Vagina (tissue), 2 donors: ENCODE measurements around the gene LIN37. TPM values are rescaled to one million over a fixed set of nuclear protein-coding genes. Genes with fewer than 3 reads are reported as not detected.
A peak's percentile ranks its signal among the peaks of the same experiment; 100 is the strongest.

Experiments
- DNase-seq, 2 donors: peaks; one replicate each; pipeline ENCODE4 v3.0.0-alpha.2; 2017; ENCODE audit errors: extremely low spot score in 2 of 2
- H3K27ac ChIP-seq: fragments of 200-600 bp; sonication (generic); one replicate; pipeline ENCODE4 v1.5.1; 2019
- H3K27me3 ChIP-seq: fragments of 200-600 bp; sonication (generic); one replicate; pipeline ENCODE4 v1.5.1; 2019
- H3K36me3 ChIP-seq, 2 donors: fragments of 200-600 bp; sonication (generic); one replicate each; pipeline ENCODE4 v1.5.1; 2017 to 2019
- H3K4me1 ChIP-seq: fragments of 200-600 bp; sonication (generic); one replicate; pipeline ENCODE4 v1.5.1; 2019
- H3K4me3 ChIP-seq, 2 donors: fragments of 200-600 bp; sonication (generic); 1 replicate in 1 of 2; 2 replicates in 1 of 2; pipeline ENCODE4 v1.5.1; 2016 to 2019
- H3K9me3 ChIP-seq: fragments of 200-600 bp; sonication (generic); one replicate; pipeline ENCODE4 v1.5.1; 2019
- POLR2A ChIP-seq, 2 donors: fragments of 450-650 bp; IDR thresholded peaks; one replicate each; pipeline ENCODE4 v1.6.1; 2017; ENCODE audit warnings: antibody characterized with exemption in 2 of 2, mild to moderate bottlenecking in 2 of 2, moderate library complexity in 2 of 2
- POLR2AphosphoS5 ChIP-seq, 2 donors: sonication (generic); formaldehyde crosslinking; IDR thresholded peaks; one replicate each; pipeline ENCODE4 v1.9.0; 2017; ENCODE audit warnings: antibody characterized with exemption in 2 of 2, mild to moderate bottlenecking in 2 of 2, low read depth in 1 of 2; ENCODE audit not compliant: insufficient read depth in 1 of 2
- intact Hi-C: fragments of 100-400 bp; cut with DNase I; formaldehyde crosslinking; loops from one replicate; pipeline ENCODE4 v1.15.1; 2023
- total RNA-seq: library from RNA; depleted of rRNA; stranded (reverse); fragments of >200 nt; gene quantifications from one replicate; pipeline ENCODE4 v1.2.3, GENCODE V29; 2016
- TF ChIP-seq, protein P1 (sequence below), 3 experiments: fragments of 450-650 bp in 2 of 3; fragments of 200-600 bp in 1 of 3; sonication (generic) in 1 of 3; IDR thresholded peaks; one replicate each; pipeline ENCODE4 v1.5.1; 2017 to 2019; ENCODE audit warnings: antibody characterized with exemption in 3 of 3, mild to moderate bottlenecking in 2 of 3, moderate library complexity in 2 of 3

LIN37 gene
- total RNA-seq, 1 donor from 2014 or later = 11.3 TPM

DNA sequence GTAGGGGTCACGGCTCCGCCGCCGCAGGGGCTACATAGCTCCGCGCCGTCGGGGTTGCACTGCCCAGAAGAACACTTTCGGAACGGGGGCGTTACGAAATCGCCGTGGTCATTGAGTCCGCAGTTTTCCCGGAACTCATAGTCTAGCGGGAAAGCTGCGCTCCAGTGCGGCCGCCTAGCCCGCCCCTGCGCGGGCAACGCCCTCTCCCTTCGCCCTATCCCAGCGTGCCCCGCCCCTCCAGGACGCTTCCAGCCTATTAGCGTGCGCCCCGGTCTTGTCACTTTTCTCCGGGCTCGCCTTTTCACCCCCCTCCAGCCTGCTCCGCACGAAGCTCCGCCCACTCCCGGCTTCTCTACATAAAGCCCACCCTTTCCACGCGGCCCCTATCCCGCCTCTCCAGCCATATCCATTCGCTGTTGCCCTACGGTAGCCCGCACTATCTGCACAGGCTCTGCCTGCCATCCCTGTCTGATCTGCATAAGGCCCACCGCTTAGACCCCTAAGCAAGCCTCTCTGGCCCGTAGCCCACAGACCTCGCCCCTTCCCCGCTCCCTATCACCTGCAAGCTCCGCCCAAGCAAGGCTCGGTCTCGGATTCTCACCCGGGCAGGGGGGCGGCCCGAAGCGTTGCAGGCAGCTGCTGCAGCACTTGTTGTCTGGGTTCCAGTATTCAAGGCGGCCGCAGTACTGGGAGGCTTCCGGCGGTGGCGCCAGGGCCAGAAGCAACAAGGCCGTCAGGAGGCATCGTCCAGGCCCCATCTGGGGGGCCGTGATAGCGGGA, 7.8 kb upstream of the LIN37 start:
- intact Hi-C loops = no loop called here
- TF ChIP-seq POLR2A (IDR thresholded peaks at IDR 0.05) (no peak), POLR2AphosphoS5 (IDR thresholded peaks at IDR 0.05; ENCODE audit: insufficient read depth in 1 of 2, low read depth in 1 of 2) (peak; percentile 83 to 88)
- Histone ChIP-seq H3K4me1 (peaks cover 25% of the 10 kb centered on the region), H3K9me3 (no peaks in the 10 kb centered on the region), H3K27me3 (no peaks in the 10 kb centered on the region), H3K36me3 (peaks cover 0 to 25% of the 10 kb centered on the region in 2 donors), H3K4me3 (peak overlapping the region; percentile 64 to 66), H3K27ac (peak overlapping the region; percentile 66)
- DNase-seq = peak in 1 of 2 donors; percentile 97

GRCh38 chr19:35741203-35741515, 7.2 kb upstream of the LIN37 start:
- Histone ChIP-seq H3K4me3 (peak overlapping the region; percentile 64 to 66), H3K4me1 (peaks cover 31% of the 10 kb centered on the region), H3K27me3 (no peaks in the 10 kb centered on the region), H3K27ac (peak overlapping the region; percentile 66), H3K9me3 (no peaks in the 10 kb centered on the region), H3K36me3 (peaks cover 0 to 25% of the 10 kb centered on the region in 2 donors)
- no peak for TF ChIP-seq POLR2A (IDR thresholded peaks at IDR 0.05)
- TF ChIP-seq, protein P1, sequence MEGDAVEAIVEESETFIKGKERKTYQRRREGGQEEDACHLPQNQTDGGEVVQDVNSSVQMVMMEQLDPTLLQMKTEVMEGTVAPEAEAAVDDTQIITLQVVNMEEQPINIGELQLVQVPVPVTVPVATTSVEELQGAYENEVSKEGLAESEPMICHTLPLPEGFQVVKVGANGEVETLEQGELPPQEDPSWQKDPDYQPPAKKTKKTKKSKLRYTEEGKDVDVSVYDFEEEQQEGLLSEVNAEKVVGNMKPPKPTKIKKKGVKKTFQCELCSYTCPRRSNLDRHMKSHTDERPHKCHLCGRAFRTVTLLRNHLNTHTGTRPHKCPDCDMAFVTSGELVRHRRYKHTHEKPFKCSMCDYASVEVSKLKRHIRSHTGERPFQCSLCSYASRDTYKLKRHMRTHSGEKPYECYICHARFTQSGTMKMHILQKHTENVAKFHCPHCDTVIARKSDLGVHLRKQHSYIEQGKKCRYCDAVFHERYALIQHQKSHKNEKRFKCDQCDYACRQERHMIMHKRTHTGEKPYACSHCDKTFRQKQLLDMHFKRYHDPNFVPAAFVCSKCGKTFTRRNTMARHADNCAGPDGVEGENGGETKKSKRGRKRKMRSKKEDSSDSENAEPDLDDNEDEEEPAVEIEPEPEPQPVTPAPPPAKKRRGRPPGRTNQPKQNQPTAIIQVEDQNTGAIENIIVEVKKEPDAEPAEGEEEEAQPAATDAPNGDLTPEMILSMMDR (IDR thresholded peaks at IDR 0.05) = no peak
- no peak for TF ChIP-seq POLR2AphosphoS5 (IDR thresholded peaks at IDR 0.05; ENCODE audit: insufficient read depth in 1 of 2, low read depth in 1 of 2)
- no peak for DNase-seq
- intact Hi-C loops = no loop called here

DNA sequence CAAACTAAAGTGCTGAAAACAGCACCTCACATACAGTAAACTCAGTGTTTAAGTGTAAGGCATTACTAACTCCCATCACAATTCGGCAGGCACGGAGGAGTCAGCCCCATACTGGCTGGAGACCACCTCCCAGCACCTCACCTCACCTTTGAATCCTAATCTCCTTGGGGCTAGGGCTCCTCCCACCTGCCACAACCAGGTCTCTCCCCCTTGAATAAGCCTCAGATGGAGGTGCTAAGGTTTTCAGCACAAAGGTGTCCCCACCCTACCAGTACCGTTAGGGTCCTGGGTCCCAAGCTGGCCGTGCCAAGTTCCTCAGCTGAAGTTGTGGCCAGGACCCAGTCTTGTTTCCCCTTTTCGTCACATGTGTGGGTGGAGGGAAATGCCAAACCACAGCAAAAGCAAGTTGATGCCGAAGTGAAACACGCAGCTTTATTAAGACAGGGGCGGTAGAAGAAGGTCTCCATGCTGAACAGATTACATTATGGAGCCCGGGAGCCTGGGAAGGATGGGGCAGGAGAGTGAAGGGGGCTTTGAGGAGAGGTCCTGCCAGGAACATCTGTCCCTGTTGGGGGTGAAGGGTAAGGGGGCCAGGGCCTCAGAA, 6.2 kb upstream of the LIN37 start, which contains the start of gene IGFLR1:
Gene IGFLR1 (minus strand): TSS at position 332 of the 604 bp plus-strand sequence. CDS start 1,272 bp downstream, outside the sequence.
- H3K4me3 ChIP-seq = peak within 1 kb of the TSS in 1 of 2 donors; percentile 66
- TF ChIP-seq POLR2AphosphoS5 (IDR thresholded peaks at IDR 0.05; ENCODE audit: insufficient read depth in 1 of 2, low read depth in 1 of 2) = no peak
- TF ChIP-seq POLR2A (IDR thresholded peaks at IDR 0.05) = no peak
- TF ChIP-seq, protein P1 (IDR thresholded peaks at IDR 0.05) = no peak
- intact Hi-C loops = no loop called here

DNA sequence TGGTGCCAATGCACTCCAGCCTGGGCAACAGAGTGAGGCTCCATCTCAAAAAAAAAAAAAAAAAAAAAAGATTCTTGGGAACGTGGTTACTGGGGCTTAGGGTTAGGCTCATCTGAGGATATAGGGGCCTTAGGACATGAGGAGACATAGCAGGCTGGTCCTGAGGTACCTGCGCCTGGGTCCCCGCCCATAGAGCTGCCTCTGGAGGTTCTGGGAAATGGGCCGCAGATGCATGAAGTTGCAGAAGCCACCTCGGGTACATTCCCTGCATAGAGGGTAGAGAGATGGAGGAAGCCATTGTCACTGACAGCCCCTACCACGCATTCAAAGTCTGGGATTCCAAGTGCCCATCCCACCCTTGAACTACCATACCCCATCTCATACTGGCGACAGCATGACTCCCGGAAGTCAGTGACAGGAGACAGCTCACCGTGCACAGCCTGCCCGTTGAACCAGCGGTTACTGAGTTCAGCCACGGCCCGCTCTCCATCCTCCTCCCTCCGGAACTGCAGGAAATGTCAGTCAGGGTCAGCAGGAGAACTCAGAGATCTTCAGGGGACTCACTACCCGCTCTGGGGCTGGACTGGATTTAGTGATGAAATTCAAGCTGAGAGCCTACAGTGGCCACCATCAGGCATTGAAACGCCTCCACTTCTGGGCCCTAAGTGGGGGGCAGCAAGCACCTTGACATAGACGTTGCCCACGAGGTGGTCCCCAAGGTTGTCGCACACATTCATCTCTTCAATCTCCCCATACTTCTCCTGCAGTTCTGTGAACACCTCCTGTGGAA, 4.5 kb upstream of the LIN37 start:
- Histone ChIP-seq H3K27ac (peak overlapping the region; percentile 100), H3K9me3 (no peaks in the 10 kb centered on the region), H3K36me3 (peaks cover 0 to 2% of the 10 kb centered on the region in 2 donors), H3K27me3 (no peaks in the 10 kb centered on the region), H3K4me1 (peaks cover 46% of the 10 kb centered on the region), H3K4me3 (peak overlapping the region in 1 of 2 donors; percentile 93)
- DNase-seq = no peak
- intact Hi-C loops = no loop called here
- TF ChIP-seq POLR2AphosphoS5 (IDR thresholded peaks at IDR 0.05; ENCODE audit: insufficient read depth in 1 of 2, low read depth in 1 of 2) (no peak), POLR2A (IDR thresholded peaks at IDR 0.05) (no peak)
- TF ChIP-seq, protein P1 (IDR thresholded peaks at IDR 0.05) = no peak

More for the DNA sequence above, 6.2 kb upstream of the LIN37 start, which contains the start of gene IGFLR1:
- H3K4me1 ChIP-seq = peaks cover 38% of the 10 kb centered on the region
- peak within 1 kb of the TSS; percentile 66 for H3K27ac ChIP-seq
- DNase-seq = no peak
- no peaks in the 10 kb centered on the region for H3K9me3 ChIP-seq
- peaks cover 0 to 18% of the 10 kb centered on the region in 2 donors for H3K36me3 ChIP-seq
- H3K27me3 ChIP-seq = no peaks in the 10 kb centered on the region
